HUES48 (cell line): ENCODE data around the gene FABP2.
"Not testable (repeated sequence)": the region's sequence is repeated elsewhere in the genome, so short reads cannot be mapped to it uniquely, and the experiment has no call there.

ENCODE experiments used
- H3K27ac ChIP-seq: one replicate; pipeline ENCODE4 v1.7.0; 2013; ENCODE audit warnings: low read depth, low read length, inconsistent platforms
- H3K27me3 ChIP-seq: 2 replicates; pipeline ENCODE4 v1.6.1; 2013; ENCODE audit warnings: mild to moderate bottlenecking, low read length; ENCODE audit not compliant: control insufficient read depth, insufficient read depth
- H3K36me3 ChIP-seq: 2 replicates; pipeline ENCODE4 v1.6.1; 2013; ENCODE audit warnings: low read length; ENCODE audit not compliant: control insufficient read depth, insufficient read depth
- H3K4me1 ChIP-seq: 2 replicates; pipeline ENCODE4 v1.6.1; 2013; ENCODE audit warnings: mild to moderate bottlenecking, low read length; ENCODE audit not compliant: control insufficient read depth, insufficient read depth
- H3K4me3 ChIP-seq: 2 replicates; pipeline ENCODE4 v1.5.1; 2013; ENCODE audit warnings: mild to moderate bottlenecking, low read depth, low read length
- H3K9ac ChIP-seq: 2 replicates; pipeline ENCODE4 v1.6.1; 2013; ENCODE audit warnings: mild to moderate bottlenecking, low read depth, low read length, moderate library complexity
- H3K9me3 ChIP-seq: 2 replicates; pipeline ENCODE4 v1.6.1; 2013; ENCODE audit warnings: low read length; ENCODE audit not compliant: control insufficient read depth, insufficient read depth

The FABP2 gene

GRCh38 chr4:119348169-119348568, 26.2 kb upstream of the FABP2 start:
- H3K27ac ChIP-seq, H3K36me3 ChIP-seq, H3K9ac ChIP-seq, H3K4me1 ChIP-seq, H3K4me3 ChIP-seq, H3K9me3 ChIP-seq, H3K27me3 ChIP-seq: not testable (repeated sequence)

DNA sequence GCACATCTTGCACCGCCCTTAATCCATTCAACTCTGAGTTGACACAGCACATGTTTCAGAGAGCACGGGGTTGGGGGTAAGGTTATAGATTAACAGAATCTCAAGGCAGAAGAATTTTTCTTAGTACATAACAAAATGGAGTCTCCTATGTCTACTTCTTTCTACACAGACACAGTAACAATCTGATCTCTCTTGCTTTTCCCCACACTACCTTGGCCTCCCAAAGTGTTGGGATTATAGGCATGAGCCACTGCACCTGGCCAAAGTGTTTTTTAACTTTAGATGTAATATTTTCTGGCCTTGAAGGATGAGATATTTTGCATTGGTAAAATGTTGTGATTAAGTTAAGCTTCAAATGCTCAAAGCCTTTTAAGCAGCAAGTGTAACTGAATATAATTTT, 21.4 kb upstream of the FABP2 start:
- not testable (repeated sequence) for H3K27ac ChIP-seq, H3K27me3 ChIP-seq, H3K4me1 ChIP-seq, H3K4me3 ChIP-seq, H3K9me3 ChIP-seq, H3K36me3 ChIP-seq, H3K9ac ChIP-seq

DNA sequence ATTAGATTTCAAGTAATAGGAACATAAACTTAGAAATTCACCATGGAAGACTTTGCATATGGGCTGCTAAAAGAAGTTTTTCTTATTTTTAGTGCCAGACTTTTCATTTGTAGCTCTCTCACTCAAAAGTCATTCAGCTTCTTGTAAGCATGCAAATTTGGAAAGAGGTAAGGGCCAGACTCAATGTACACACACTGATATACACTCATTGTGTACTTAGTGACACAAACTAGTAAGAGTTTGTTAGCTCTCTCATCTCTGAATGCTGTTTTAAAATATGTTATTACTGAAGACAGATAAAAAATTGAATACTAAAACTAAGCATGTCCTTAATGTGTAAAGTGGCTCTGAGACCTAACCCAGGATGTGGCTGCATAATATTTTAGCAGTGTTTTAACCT, 18.0 kb upstream of the FABP2 start:
- not testable (repeated sequence) for H3K27ac ChIP-seq, H3K9ac ChIP-seq, H3K27me3 ChIP-seq, H3K4me1 ChIP-seq, H3K36me3 ChIP-seq, H3K9me3 ChIP-seq, H3K4me3 ChIP-seq

GRCh38 chr4:119337010-119337409, 15.1 kb upstream of the FABP2 start:
- H3K9ac ChIP-seq, result no peak overlapping the region
- no peaks in the 10 kb centered on the region for H3K27me3 ChIP-seq
- no peaks in the 10 kb centered on the region for H3K4me1 ChIP-seq
- no peaks in the 10 kb centered on the region for H3K9me3 ChIP-seq
- no peaks in the 10 kb centered on the region for H3K36me3 ChIP-seq
- no peak overlapping the region for H3K27ac ChIP-seq
- no peak overlapping the region for H3K4me3 ChIP-seq

- not testable (repeated sequence) for H3K36me3 ChIP-seq, H3K27me3 ChIP-seq, H3K27ac ChIP-seq, H3K4me3 ChIP-seq, H3K4me1 ChIP-seq, H3K9me3 ChIP-seq, H3K9ac ChIP-seq
Observed at GRCh38 chr4:119336332-119336979, 14.5 kb upstream of the FABP2 start.

GRCh38 chr4:119329835-119330620, 8.1 kb upstream of the FABP2 start:
- H3K36me3 ChIP-seq, result no peaks in the 10 kb centered on the region
- H3K27ac ChIP-seq, result no peak overlapping the region
- no peaks in the 10 kb centered on the region for H3K4me1 ChIP-seq
- no peaks in the 10 kb centered on the region for H3K27me3 ChIP-seq
- H3K9me3 ChIP-seq, result no peaks in the 10 kb centered on the region
- no peak overlapping the region for H3K9ac ChIP-seq
- H3K4me3 ChIP-seq, result no peak overlapping the region

DNA sequence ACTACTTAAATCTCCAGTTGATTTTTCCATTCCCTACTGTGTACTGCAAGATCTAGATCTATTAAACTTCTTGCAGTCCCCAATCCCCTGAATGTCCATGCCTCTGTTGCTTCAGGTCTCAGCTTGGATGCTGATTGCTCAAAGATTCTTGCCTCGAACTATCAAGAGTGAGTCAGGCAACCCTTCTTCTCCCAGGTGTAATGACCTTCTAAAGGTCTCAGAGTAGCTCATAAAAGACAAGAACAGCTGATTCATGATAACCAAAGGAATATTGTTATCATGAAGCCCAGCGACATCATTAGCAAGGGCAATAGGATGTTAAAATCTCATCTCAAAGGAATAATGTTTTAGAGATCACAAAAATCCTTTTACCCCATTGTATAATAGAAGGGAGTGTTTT, 6.8 kb upstream of the FABP2 start:
- no peaks in the 10 kb centered on the region for H3K9me3 ChIP-seq
- H3K4me1 ChIP-seq, result no peaks in the 10 kb centered on the region

GRCh38 chr4:119317990-119318389, 3.9 kb downstream of the FABP2 start:
- no peaks in the 10 kb centered on the region for H3K36me3 ChIP-seq

More for the DNA sequence above, 6.8 kb upstream of the FABP2 start:
- no peaks in the 10 kb centered on the region for H3K36me3 ChIP-seq
- H3K27me3 ChIP-seq, result no peaks in the 10 kb centered on the region
- H3K9ac ChIP-seq, result no peak overlapping the region
- no peak overlapping the region for H3K4me3 ChIP-seq
- H3K27ac ChIP-seq, result no peak overlapping the region

GRCh38 chr4:119315036-119315435, 6.9 kb downstream of the FABP2 start:
- Histone ChIP-seq H3K36me3 (no peaks in the 10 kb centered on the region), H3K4me1 (peaks cover 8% of the 10 kb centered on the region; the same call in 1 of the 2 replicates), H3K9ac (no peak overlapping the region), H3K4me3 (no peak overlapping the region), H3K27me3 (no peaks in the 10 kb centered on the region), H3K27ac (no peak overlapping the region), H3K9me3 (no peaks in the 10 kb centered on the region)

More at GRCh38 chr4:119317990-119318389, 3.9 kb downstream of the FABP2 start:
- H3K27me3 ChIP-seq, result no peaks in the 10 kb centered on the region
- H3K9me3 ChIP-seq, result no peaks in the 10 kb centered on the region
- H3K4me3 ChIP-seq, result no peak overlapping the region
- H3K27ac ChIP-seq, result no peak overlapping the region
- peaks cover 8% of the 10 kb centered on the region; the same call in 1 of the 2 replicates for H3K4me1 ChIP-seq
- no peak overlapping the region for H3K9ac ChIP-seq

DNA sequence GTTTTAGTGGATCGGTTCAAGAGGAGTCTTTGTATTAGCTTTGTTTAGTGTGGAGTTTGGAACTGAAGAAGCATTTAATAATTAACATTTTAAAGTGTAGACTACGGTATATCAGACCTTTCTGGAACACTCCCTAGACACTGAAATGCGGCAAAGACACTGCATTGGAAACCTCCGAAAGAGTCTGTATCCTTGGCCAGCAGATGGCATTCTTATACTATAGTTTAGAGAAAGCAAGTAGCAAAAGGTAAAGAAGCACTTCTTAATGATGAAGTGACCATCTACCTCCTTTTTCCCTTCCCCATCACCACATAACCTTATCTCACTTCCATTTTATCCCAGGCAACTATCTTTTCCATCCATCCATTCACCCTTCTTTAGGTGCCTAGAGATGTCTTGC, 7.6 kb downstream of the FABP2 start:
- peaks cover 8% of the 10 kb centered on the region; the same call in 1 of the 2 replicates for H3K4me1 ChIP-seq
- no peak overlapping the region for H3K27ac ChIP-seq
- no peaks in the 10 kb centered on the region for H3K27me3 ChIP-seq
- H3K4me3 ChIP-seq, result no peak overlapping the region
- H3K9ac ChIP-seq, result no peak overlapping the region
- no peaks in the 10 kb centered on the region for H3K9me3 ChIP-seq
- H3K36me3 ChIP-seq, result no peaks in the 10 kb centered on the region

GRCh38 chr4:119313237-119313636, 8.7 kb downstream of the FABP2 start:
- H3K9me3 ChIP-seq, result no peaks in the 10 kb centered on the region
- H3K9ac ChIP-seq, result no peak overlapping the region
- peaks cover 8% of the 10 kb centered on the region; the same call in 1 of the 2 replicates for H3K4me1 ChIP-seq
- H3K4me3 ChIP-seq, result no peak overlapping the region
- H3K27ac ChIP-seq, result no peak overlapping the region
- no peaks in the 10 kb centered on the region for H3K27me3 ChIP-seq
- no peaks in the 10 kb centered on the region for H3K36me3 ChIP-seq
